ENCODE data around the gene TRAF7.
A peak's percentile ranks its signal among the peaks of the same experiment; 100 is the strongest.

TRAF7 gene

GRCh38 chr16:2223221-2223941 is 67.8 kb downstream of the TRAF7 start, which contains the start of gene E4F1:
Gene E4F1, plus strand, starts transcription at chr16:2223591. Its CDS starts 23 bp downstream, at chr16:2223614.
- Histone ChIP-seq H3K27me3 (ENCODE audit: control insufficient read depth, insufficient read depth, low read length) (no peaks in the 10 kb centered on the region), H3K27ac (peak within 1 kb of the TSS; percentile 75), H3K36me3 (ENCODE audit: control insufficient read depth, insufficient read depth, low read length) (no peaks in the 10 kb centered on the region), H3K9ac (peak within 1 kb of the TSS; percentile 51), H3K79me2 (peaks cover 27% of the 10 kb centered on the region), H3K9me3 (ENCODE audit: control insufficient read depth, low read length) (no peaks in the 10 kb centered on the region), H3K4me3 (ENCODE audit: low read depth, low read length) (peak within 1 kb of the TSS; percentile 91), H2AFZ (peak within 1 kb of the TSS; percentile 99), H3K4me2 (ENCODE audit: low read length) (peak within 1 kb of the TSS; percentile 91), H3K4me1 (no peaks in the 10 kb centered on the region)
- peak; percentile 5 for TF ChIP-seq CTCF (IDR thresholded peaks at IDR 0.05)

GRCh38 chr16:2223942-2224486 is 68.4 kb downstream of the TRAF7 start:
- peaks cover 27% of the 10 kb centered on the region for H3K79me2 ChIP-seq
- peak overlapping the region; percentile 91 for H3K4me2 ChIP-seq (ENCODE audit: low read length)
- H3K4me3 ChIP-seq (ENCODE audit: low read depth, low read length) = peak overlapping the region; percentile 91
- peak overlapping the region; percentile 99 for H2AFZ ChIP-seq
- peak overlapping the region; percentile 75 for H3K27ac ChIP-seq
- no peaks in the 10 kb centered on the region for H3K4me1 ChIP-seq
- H3K9me3 ChIP-seq (ENCODE audit: control insufficient read depth, low read length) = no peaks in the 10 kb centered on the region
- no peak for TF ChIP-seq CTCF (IDR thresholded peaks at IDR 0.05)
- H3K9ac ChIP-seq = peak overlapping the region; percentile 51
- no peaks in the 10 kb centered on the region for H3K27me3 ChIP-seq (ENCODE audit: control insufficient read depth, insufficient read depth, low read length)
- H3K36me3 ChIP-seq (ENCODE audit: control insufficient read depth, insufficient read depth, low read length) = no peaks in the 10 kb centered on the region

- H3K4me3 ChIP-seq (ENCODE audit: low read depth, low read length) = no peak overlapping the region
- H3K79me2 ChIP-seq = peaks cover 27% of the 10 kb centered on the region
- H3K9me3 ChIP-seq (ENCODE audit: control insufficient read depth, low read length) = no peaks in the 10 kb centered on the region
- no peak for TF ChIP-seq CTCF (IDR thresholded peaks at IDR 0.05)
- H3K4me2 ChIP-seq (ENCODE audit: low read length) = no peak overlapping the region
- no peaks in the 10 kb centered on the region for H3K4me1 ChIP-seq
- H2AFZ ChIP-seq = no peak overlapping the region
- no peaks in the 10 kb centered on the region for H3K36me3 ChIP-seq (ENCODE audit: control insufficient read depth, insufficient read depth, low read length)
- H3K27ac ChIP-seq = no peak overlapping the region
- H3K27me3 ChIP-seq (ENCODE audit: control insufficient read depth, insufficient read depth, low read length) = no peaks in the 10 kb centered on the region
- no peak overlapping the region for H3K9ac ChIP-seq
Measured at GRCh38 chr16:2226245-2226793, 70.7 kb downstream of the TRAF7 start.

- H3K27ac ChIP-seq = no peak overlapping the region
Measured at GRCh38 chr16:2226918-2227317, 71.3 kb downstream of the TRAF7 start.

More at GRCh38 chr16:2226918-2227317, 71.3 kb downstream of the TRAF7 start:
- Histone ChIP-seq H3K79me2 (peaks cover 27% of the 10 kb centered on the region), H3K9ac (no peak overlapping the region), H3K27me3 (ENCODE audit: control insufficient read depth, insufficient read depth, low read length) (no peaks in the 10 kb centered on the region), H3K4me2 (ENCODE audit: low read length) (no peak overlapping the region), H2AFZ (no peak overlapping the region), H3K36me3 (ENCODE audit: control insufficient read depth, insufficient read depth, low read length) (no peaks in the 10 kb centered on the region), H3K4me1 (no peaks in the 10 kb centered on the region), H3K4me3 (ENCODE audit: low read depth, low read length) (no peak overlapping the region), H3K9me3 (ENCODE audit: control insufficient read depth, low read length) (no peaks in the 10 kb centered on the region)
- no peak for TF ChIP-seq CTCF (IDR thresholded peaks at IDR 0.05)
